Panc1 (cell line): ENCODE data around the gene NCAM1. TPM values are rescaled to one million over a fixed set of nuclear protein-coding genes. Genes with fewer than 3 reads are reported as not detected.

Experiments
- ATAC-seq: fragments of 200-7000 bp; cut with Tn5 transposase; 2 replicates; pipeline ENCODE4 v1.9.1; 2020; ENCODE audit warnings: mild to moderate bottlenecking, moderate library complexity
- BruUV-seq: library from RNA; stranded (reverse); fragments of 400-500 nt; replicated peaks from 2 replicates; lab custom pipeline; 2021; lab: Mats Ljungman, UMichigan
- CTCF ChIA-PET: fragments of 300-600 bp; sonication (Branson Sonifier 250); formaldehyde crosslinking; loops from one replicate; lab custom pipeline; 2022; ENCODE audit warnings: antibody characterized with exemption; lab: Charles Lee
- POLR2A ChIA-PET: fragments of 300-600 bp; sonication (Branson Sonifier 250); formaldehyde crosslinking; loops from one replicate; lab custom pipeline; 2022; ENCODE audit warnings: antibody characterized with exemption; lab: Charles Lee
- DNase-seq: peaks from one replicate; pipeline ENCODE4 v3.0.0-alpha.2; 2010; ENCODE audit warnings: low read depth, low spot score
- H3K27ac ChIP-seq: 2 replicates; pipeline ENCODE4 v1.5.1; 2011; ENCODE audit warnings: mild to moderate bottlenecking, low read length, inconsistent platforms
- H3K27me3 ChIP-seq: fragments of 200-500 bp; sonication (Bioruptor generic); 2 replicates; pipeline ENCODE4 v1.6.0; 2014; ENCODE audit warnings: low read length, inconsistent platforms; ENCODE audit not compliant: control insufficient read depth, insufficient read depth
- H3K36me3 ChIP-seq: fragments of 200-500 bp; sonication (Bioruptor generic); 2 replicates; pipeline ENCODE4 v1.5.1; 2014; ENCODE audit warnings: inconsistent platforms, mild to moderate bottlenecking, low read length, moderate library complexity; ENCODE audit not compliant: control insufficient read depth, insufficient read depth
- H3K4me1 ChIP-seq: 2 replicates; pipeline ENCODE4 v1.5.1; 2011; ENCODE audit warnings: inconsistent platforms, mild to moderate bottlenecking, low read length, moderate library complexity; ENCODE audit not compliant: control insufficient read depth, insufficient read depth
- H3K4me3 ChIP-seq, 2 experiments: 2 replicates each; pipeline ENCODE4 v1.5.1; 2011 to 2012; ENCODE audit warnings: low read depth in 2 of 2, low read length in 2 of 2, mild to moderate bottlenecking in 2 of 2, inconsistent platforms in 1 of 2, moderate library complexity in 1 of 2
- H3K9me3 ChIP-seq: fragments of 200-500 bp; sonication (Bioruptor generic); 2 replicates; pipeline ENCODE4 v1.5.1; 2014; ENCODE audit warnings: low read depth, mild to moderate bottlenecking, inconsistent platforms, low read length, moderate library complexity; ENCODE audit not compliant: control insufficient read depth, insufficient read depth
- CTCF ChIP-seq: fragments of 450-650 bp; IDR thresholded peaks from 2 replicates; pipeline ENCODE4 v1.5.1; 2017; ENCODE audit warnings: mild to moderate bottlenecking
- POLR2AphosphoS5 ChIP-seq: IDR thresholded peaks from 2 replicates; pipeline ENCODE4 v1.6.1; 2012; ENCODE audit warnings: mild to moderate bottlenecking, low read depth, low read length, moderate library complexity
- REST ChIP-seq, 2 experiments: IDR thresholded peaks; 2 replicates each; pipeline ENCODE4 v1.6.1; 2011 to 2012; ENCODE audit warnings: low read depth in 2 of 2, control low read depth in 1 of 2, low read length in 1 of 2, mild to moderate bottlenecking in 1 of 2, moderate library complexity in 1 of 2; ENCODE audit not compliant: insufficient read depth in 1 of 2
- SIN3A ChIP-seq: IDR thresholded peaks from 2 replicates; pipeline ENCODE4 v1.6.1; 2012; ENCODE audit warnings: low read depth, mild to moderate bottlenecking, low read length, moderate library complexity, borderline replicate concordance; ENCODE audit not compliant: insufficient read depth
- TCF7L2 ChIP-seq: IDR thresholded peaks from 2 replicates; pipeline ENCODE4 v1.6.1; 2011; ENCODE audit warnings: mild to moderate bottlenecking, low read depth, low read length, inconsistent platforms
- in situ Hi-C: cut with HindIII; loops from 2 replicates; pipeline ENCODE4 v1.10.0; 2016; ENCODE audit warnings: low sequenced_read_pairs, low pct_unique_long_range_greater_than_20kb
- intact Hi-C: fragments of 100-400 bp; cut with micrococcal nuclease; formaldehyde crosslinking; loops from one replicate; pipeline ENCODE4 v1.10.0; 2022; ENCODE audit not compliant: unreplicated experiment
- total RNA-seq: library from RNA; stranded (reverse); gene quantifications from one replicate; pipeline ENCODE4 v1.2.1, GENCODE V29; 2021; ENCODE audit not compliant: unreplicated experiment

NCAM1 gene
- total RNA-seq, 1 experiment from 2014 or later, result 0.18 TPM

GRCh38 chr11:113188371-113188834 lies 227.2 kb downstream of the NCAM1 start:
- ATAC-seq (no peak), DNase-seq (no peak)
- in situ Hi-C loops, result no loop called here
- CTCF ChIA-PET, result no interaction called here
- TF ChIP-seq POLR2AphosphoS5 (no peak), REST (IDR thresholded peaks at IDR 0.05; ENCODE audit: insufficient read depth in 1 of 2, low read depth in 2 of 2, low read length in 1 of 2) (no peak), SIN3A (no peak), CTCF (no peak), TCF7L2 (no peak)
- intact Hi-C loops, result no loop called here
- POLR2A ChIA-PET, result no interaction called here
- no peak overlapping the region for H3K4me3 ChIP-seq
- peaks cover 12% of the 10 kb centered on the region for H3K27me3 ChIP-seq
- BruUV-seq, result no TSS peak
- H3K36me3 ChIP-seq, result no peaks in the 10 kb centered on the region
- H3K27ac ChIP-seq, result no peak overlapping the region
- H3K4me1 ChIP-seq, result no peaks in the 10 kb centered on the region
- no peaks in the 10 kb centered on the region for H3K9me3 ChIP-seq

GRCh38 chr11:113189909-113190667 lies 228.9 kb downstream of the NCAM1 start:
- ATAC-seq, result no peak
- no TSS peak for BruUV-seq
- Histone ChIP-seq H3K27me3 (peaks cover 15% of the 10 kb centered on the region), H3K9me3 (no peaks in the 10 kb centered on the region), H3K36me3 (no peaks in the 10 kb centered on the region), H3K4me1 (no peaks in the 10 kb centered on the region), H3K4me3 (no peak overlapping the region), H3K27ac (no peak overlapping the region)
- intact Hi-C loops (no loop called here), in situ Hi-C loops (no loop called here)
- CTCF ChIA-PET, result no interaction called here
- no peak for TF ChIP-seq CTCF
- no peak for TF ChIP-seq POLR2AphosphoS5
- TF ChIP-seq TCF7L2, result no peak
- TF ChIP-seq SIN3A, result no peak
- no peak for TF ChIP-seq REST (IDR thresholded peaks at IDR 0.05; ENCODE audit: insufficient read depth in 1 of 2, low read depth in 2 of 2, low read length in 1 of 2)
- DNase-seq, result no peak
- POLR2A ChIA-PET, result no interaction called here
